ENCODE measurements around the gene CR1L. TPM values are rescaled to one million over a fixed set of nuclear protein-coding genes. Genes with fewer than 3 reads are reported as not detected.

Gene CR1L
- total and polyA plus RNA-seq, 9 of the 15 experiments (the other 6 are each of a cell fraction or from before 2014, with no cell fraction given): 10.1 to 74.8 (median 34.3) TPM

- Histone ChIP-seq H3K4me2 (ENCODE audit: insufficient read depth, low read length) (no peak overlapping the region), H3K9me3 (replicated peaks; ENCODE audit: control insufficient read depth, insufficient read depth, low read depth, low read length) (no peaks in the 10 kb centered on the region; the same call in 1 of the 2 replicates), H3K9me1 (ENCODE audit: control insufficient read depth, insufficient read depth, low read length) (no peaks in the 10 kb centered on the region), H4K20me1 (replicated peaks; ENCODE audit: control insufficient read depth, insufficient read depth, low read length) (peaks cover 2% of the 10 kb centered on the region; the same call in 1 of the 2 replicates), H3K36me3 (ENCODE audit: control insufficient read depth, insufficient read depth, low read length) (no peaks in the 10 kb centered on the region; the same call in 1 of the 3 replicates), H3K79me2 (ENCODE audit: control insufficient read depth, insufficient read depth, low read length) (peaks cover 76% of the 10 kb centered on the region), H3K27ac (ENCODE audit: extremely low read depth, low read depth, low read length) (no peak overlapping the region), H3K9ac (ENCODE audit: insufficient read depth in 1 of 2, low read depth in 2 of 2, low read length in 2 of 2) (no peak overlapping the region), H2AFZ (ENCODE audit: low read depth, low read length) (no peak overlapping the region), H3K4me1 (replicated peaks in 1 of 2; ENCODE audit: control insufficient read depth in 2 of 2, insufficient read depth in 2 of 2, low read length in 2 of 2) (peaks cover 11 to 32% of the 10 kb centered on the region in 2 experiments; a peak in 4 of 5 replicates), H3K4me3 (no peak overlapping the region), H3K27me3 (ENCODE audit: control insufficient read depth in 2 of 2, insufficient read depth in 2 of 2, low read length in 2 of 2) (no peaks in the 10 kb centered on the region)
- in situ Hi-C loops (cut with MboI): loop anchor here (5.0 kb wide), 2 partner anchors 50 to 90 kb away; no protein-coding TSS in a partner anchor
- DNase-seq (ENCODE audit: extremely low read depth in 1 of 4, low spot score in 3 of 4) (peak; percentile 48 to 79 (median 66)), FAIRE-seq (peak; percentile 35), ATAC-seq (peak; percentile 87)
- WGBS (ENCODE audit: insufficient coverage, low coverage, missing lambda C conversion rate): 27% methylated on average over 5 of the region's 5 CpGs
- no TSS peak for BruUV-seq (replicated peaks)
- POLR2A ChIA-PET: interaction anchor here (0.6 to 1.1 kb wide), 6 partner anchors 13 to 132 kb away, joined by 3 to 5 read pairs (median 4); no protein-coding TSS in a partner anchor
- CTCF ChIA-PET (ENCODE audit: low intra/inter-chr PET ratio): interaction anchor here (1.1 to 1.7 kb wide), 3 partner anchors 53 to 595 kb away, joined by 3 to 6 read pairs (median 3); no protein-coding TSS in a partner anchor
- intact Hi-C loops (cut with micrococcal nuclease): loop anchor here (1.0 to 2.0 kb wide), 5 partner anchors 22 to 172 kb away; no protein-coding TSS in a partner anchor
- no peak for TF ChIP-seq U2AF2 (optimal IDR thresholded peaks at IDR 0.05; ENCODE audit: low read depth, low read length)
- no peak for TF ChIP-seq DACH1 (IDR thresholded peaks at IDR 0.05; ENCODE audit: partially characterized antibody)
- no peak for TF ChIP-seq GATAD2B (IDR thresholded peaks at IDR 0.05; ENCODE audit: borderline replicate concordance)
- TF ChIP-seq CBFA2T2 (conservative IDR thresholded peaks at IDR 0.05): no peak
- peak; percentile 54; the same call in 1 of the 2 replicates for TF ChIP-seq GATA2 (CRISPR knock-in tag; IDR thresholded peaks at IDR 0.05)
- TF ChIP-seq ZSCAN32 (CRISPR knock-in tag; IDR thresholded peaks at IDR 0.05): no peak
- no peak for TF ChIP-seq HNRNPK (IDR thresholded peaks at IDR 0.05; ENCODE audit: low read depth, low read length, poor library complexity, severe bottlenecking)
- TF ChIP-seq CC2D1A (IDR thresholded peaks at IDR 0.05): peak; percentile 79
- no peak for TF ChIP-seq POLR2H (tag; IDR thresholded peaks at IDR 0.05; ENCODE audit: low read depth)
- TF ChIP-seq REST (IDR thresholded peaks at IDR 0.05; ENCODE audit: borderline replicate concordance): peak; percentile 84
- no peak for TF ChIP-seq REST (CRISPR knock-in tag; IDR thresholded peaks at IDR 0.05; ENCODE audit: low read depth)
- no peak for TF ChIP-seq RBM15 (IDR thresholded peaks at IDR 0.05; ENCODE audit: insufficient read depth, low read length)
- 0 out of 4 replicates have a peak, but pooled peaks of 1 of the 2 experiments have one; percentile 24 for TF ChIP-seq RCOR1 (IDR thresholded peaks at IDR 0.05; ENCODE audit: borderline replicate concordance in 1 of 2, low read depth in 2 of 2, low read length in 2 of 2)
- TF ChIP-seq ARNT (IDR thresholded peaks at IDR 0.05): peak in 1 of 2 experiments; percentile 28; a peak in 1 of 4 replicates
These were observed 27.7 kb downstream of the CR1L start for GRCh38 chr1:207672522-207673130.

Data from K562 (cell line).